Measurements from ENCODE around the gene ATG9A. TPM values are rescaled to one million over a fixed set of nuclear protein-coding genes. Genes with fewer than 3 reads are reported as not detected.

The ATG9A gene
- polyA plus RNA-seq, 4 donors = 40.8 to 45.5 (median 44.2) TPM

GRCh38 chr2:219252900-219253752 lies 23.7 kb upstream of the ATG9A start, which contains the start of gene TUBA4B:
TSS of gene TUBA4B (plus strand) at chr2:219253243. CDS start at chr2:219253408, 165 bp downstream.
- DNase-seq (ENCODE audit: low read depth in 4 of 4, low spot score in 3 of 4) = no peak

GRCh38 chr2:219252570-219252899 lies 23.1 kb upstream of the ATG9A start:
- DNase-seq (ENCODE audit: low read depth in 4 of 4, low spot score in 3 of 4) = no peak

GRCh38 chr2:219252084-219252483 lies 22.6 kb upstream of the ATG9A start:
- DNase-seq (ENCODE audit: low read depth in 4 of 4, low spot score in 3 of 4) = no peak

GRCh38 chr2:219251656-219252055 lies 22.2 kb upstream of the ATG9A start:
- no peak for DNase-seq (ENCODE audit: low read depth in 4 of 4, low spot score in 3 of 4)

- no peak for DNase-seq (ENCODE audit: low read depth in 4 of 4, low spot score in 3 of 4)
These were observed 20.8 kb upstream of the ATG9A start for GRCh38 chr2:219250049-219250781.

- DNase-seq (ENCODE audit: low read depth in 4 of 4, low spot score in 3 of 4) = no peak
These were observed 20.0 kb upstream of the ATG9A start for GRCh38 chr2:219249203-219249980.

GRCh38 chr2:219248845-219249202 lies 19.4 kb upstream of the ATG9A start:
- DNase-seq (ENCODE audit: low read depth in 4 of 4, low spot score in 3 of 4) = no peak

- DNase-seq (ENCODE audit: low read depth in 4 of 4, low spot score in 3 of 4) = no peak
These were observed 18.5 kb upstream of the ATG9A start for GRCh38 chr2:219247678-219248642.

- no peak for DNase-seq (ENCODE audit: low read depth in 4 of 4, low spot score in 3 of 4)
These were observed 17.1 kb upstream of the ATG9A start for GRCh38 chr2:219246559-219246958.

- DNase-seq (ENCODE audit: low read depth in 4 of 4, low spot score in 3 of 4) = no peak
These were observed 16.4 kb upstream of the ATG9A start for GRCh38 chr2:219245899-219246230.

GRCh38 chr2:219245148-219245898 lies 15.9 kb upstream of the ATG9A start, which contains the start of the genes GLB1L and STK16:
TSS of gene GLB1L (minus strand) at chr2:219245444. CDS start at chr2:219243573, 1,871 bp downstream.
TSS of gene STK16 (plus strand) at chr2:219245479. CDS start at chr2:219246000, 521 bp downstream.
- DNase-seq (ENCODE audit: low read depth in 4 of 4, low spot score in 3 of 4) = peak in 3 of 4 donors; percentile 86 to 89 (median 87)

GRCh38 chr2:219244789-219245147 lies 15.3 kb upstream of the ATG9A start:
- no peak for DNase-seq (ENCODE audit: low read depth in 4 of 4, low spot score in 3 of 4)

- no peak for DNase-seq (ENCODE audit: low read depth in 4 of 4, low spot score in 3 of 4)
These were observed 13.9 kb upstream of the ATG9A start for GRCh38 chr2:219243291-219243761.

GRCh38 chr2:219234331-219234730 lies 4.9 kb upstream of the ATG9A start:
- no peak for DNase-seq (ENCODE audit: low read depth in 4 of 4, low spot score in 3 of 4)

- DNase-seq (ENCODE audit: low read depth in 4 of 4, low spot score in 3 of 4) = no peak
These were observed 664 bp upstream of the ATG9A start for GRCh38 chr2:219230059-219230540.

- no peak for DNase-seq (ENCODE audit: low read depth in 4 of 4, low spot score in 3 of 4)
These were observed 528 bp downstream of the ATG9A start for GRCh38 chr2:219228911-219229304.

GRCh38 chr2:219228041-219228910 lies 1.2 kb downstream of the ATG9A start:
- DNase-seq (ENCODE audit: low read depth in 4 of 4, low spot score in 3 of 4) = no peak

GRCh38 chr2:219225350-219225749 lies 4.1 kb downstream of the ATG9A start:
- DNase-seq (ENCODE audit: low read depth in 4 of 4, low spot score in 3 of 4) = no peak
